ENCODE data around the gene FKBP11. TPM values are rescaled to one million over a fixed set of nuclear protein-coding genes. Genes with fewer than 3 reads are reported as not detected.

The FKBP11 gene
- total and polyA plus RNA-seq, 2 of the 13 experiments (the other 11 are each of a cell fraction or from before 2014, with no cell fraction given): 15.5 to 19.4 TPM

GRCh38 chr12:48940181-48940580, 14.9 kb upstream of the FKBP11 start (continued):
- no peak for TF ChIP-seq ZBTB46 (CRISPR knock-in tag; IDR thresholded peaks at IDR 0.05; ENCODE audit: borderline replicate concordance)
- TF ChIP-seq, protein P1, sequence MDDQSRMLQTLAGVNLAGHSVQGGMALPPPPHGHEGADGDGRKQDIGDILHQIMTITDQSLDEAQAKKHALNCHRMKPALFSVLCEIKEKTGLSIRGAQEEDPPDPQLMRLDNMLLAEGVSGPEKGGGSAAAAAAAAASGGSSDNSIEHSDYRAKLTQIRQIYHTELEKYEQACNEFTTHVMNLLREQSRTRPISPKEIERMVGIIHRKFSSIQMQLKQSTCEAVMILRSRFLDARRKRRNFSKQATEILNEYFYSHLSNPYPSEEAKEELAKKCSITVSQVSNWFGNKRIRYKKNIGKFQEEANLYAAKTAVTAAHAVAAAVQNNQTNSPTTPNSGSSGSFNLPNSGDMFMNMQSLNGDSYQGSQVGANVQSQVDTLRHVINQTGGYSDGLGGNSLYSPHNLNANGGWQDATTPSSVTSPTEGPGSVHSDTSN (CRISPR knock-in tag; IDR thresholded peaks at IDR 0.05; ENCODE audit: borderline replicate concordance): no peak

DNA sequence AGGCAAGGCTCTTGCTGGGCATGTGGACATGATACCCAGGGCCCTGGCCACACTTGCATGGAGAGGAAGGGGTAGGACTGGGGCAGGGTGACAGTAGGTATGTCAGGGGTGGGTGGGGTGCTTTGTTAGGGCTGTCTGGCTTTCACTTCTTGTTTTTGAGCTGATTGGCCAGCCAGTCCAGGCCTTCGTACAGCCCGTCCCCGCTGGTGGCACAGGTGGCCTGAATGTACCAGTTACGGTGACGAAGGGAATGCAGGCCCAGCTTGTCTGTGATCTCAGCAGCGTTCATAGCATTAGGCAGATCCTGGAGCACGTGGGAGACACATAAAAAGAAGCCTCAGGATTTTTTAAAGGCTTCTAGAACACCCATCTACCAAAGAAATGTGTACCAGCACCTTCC, 13.5 kb upstream of the FKBP11 start:
- Histone ChIP-seq H3K27me3 (ENCODE audit: control insufficient read depth in 1 of 2, insufficient read depth in 2 of 2, low read length in 2 of 2) (no peaks in the 10 kb centered on the region), H3K4me2 (ENCODE audit: low read depth, low read length) (no peak overlapping the region), H3K9me3 (ENCODE audit: low read length) (no peaks in the 10 kb centered on the region), H3K4me1 (ENCODE audit: insufficient read depth, low read length) (peaks cover 30% of the 10 kb centered on the region), H3K4me3 (replicated peaks in 1 of 3; ENCODE audit: insufficient read depth in 1 of 3, low read depth in 2 of 3, low read length in 3 of 3) (no peak overlapping the region), H3K36me3 (replicated peaks in 1 of 2; ENCODE audit: control insufficient read depth in 1 of 2, insufficient read depth in 2 of 2, low read length in 2 of 2) (peaks cover 14 to 61% of the 10 kb centered on the region in 2 experiments), H4K20me1 (ENCODE audit: insufficient read depth, low read length) (peaks cover 5% of the 10 kb centered on the region), H3K9ac (ENCODE audit: insufficient read depth, low read depth, low read length) (no peak overlapping the region), H3K79me2 (ENCODE audit: insufficient read depth, low read length) (peaks cover 6% of the 10 kb centered on the region), H3K27ac (ENCODE audit: extremely low read length, insufficient read depth, low read length) (no peak overlapping the region), H2AFZ (ENCODE audit: low read length) (no peak overlapping the region)
- ChIA-PET CTCF (ENCODE audit: low intra/inter-chr PET ratio, low total read pairs) (no interaction called here), POLR2A (no interaction called here)
- intact Hi-C loops (cut with micrococcal nuclease; ENCODE audit: unreplicated experiment): no loop called here
- FAIRE-seq: no peak
- WGBS (ENCODE audit: low lambda C conversion rate): 97% methylated on average over 5 of the region's 7 CpGs
- in situ Hi-C loops (cut with HindIII; ENCODE audit: extremely low pct_ligation_motif_present, low pct_unique_long_range_greater_than_20kb): loop anchor here (5.0 kb wide), 1 partner anchor 87 kb away; the partner anchor contains the start of gene DDX23
- no peak for DNase-seq (ENCODE audit: low spot score)
- no TSS peak for BruUV-seq (replicated peaks)
- ATAC-seq: no peak
- TF ChIP-seq ZNF460 (CRISPR knock-in tag; IDR thresholded peaks at IDR 0.05; ENCODE audit: borderline replicate concordance) (no peak), SMAD9 (CRISPR knock-in tag; IDR thresholded peaks at IDR 0.05) (no peak), ZNF337 (CRISPR knock-in tag; IDR thresholded peaks at IDR 0.05; ENCODE audit: borderline replicate concordance, low read depth) (no peak), NFRKB (IDR thresholded peaks at IDR 0.05) (no peak), FOXK2 (IDR thresholded peaks at IDR 0.05) (no peak), MEIS2 (CRISPR knock-in tag; IDR thresholded peaks at IDR 0.05) (no peak), FOXA3 (CRISPR knock-in tag; IDR thresholded peaks at IDR 0.05) (no peak), POLR2AphosphoS5 (IDR thresholded peaks at IDR 0.05; ENCODE audit: low read depth, low read length) (no peak), DR1 (CRISPR knock-in tag; IDR thresholded peaks at IDR 0.05) (no peak), TOPORS (CRISPR knock-in tag; IDR thresholded peaks at IDR 0.05) (no peak), PPARG (CRISPR knock-in tag; conservative IDR thresholded peaks at IDR 0.05) (no peak), SRF (IDR thresholded peaks at IDR 0.05; ENCODE audit: low read depth, low read length) (no peak), ZNF687 (CRISPR knock-in tag; IDR thresholded peaks at IDR 0.05) (no peak), ZNF121 (CRISPR knock-in tag; IDR thresholded peaks at IDR 0.05) (no peak)
- TF ChIP-seq, protein P2, sequence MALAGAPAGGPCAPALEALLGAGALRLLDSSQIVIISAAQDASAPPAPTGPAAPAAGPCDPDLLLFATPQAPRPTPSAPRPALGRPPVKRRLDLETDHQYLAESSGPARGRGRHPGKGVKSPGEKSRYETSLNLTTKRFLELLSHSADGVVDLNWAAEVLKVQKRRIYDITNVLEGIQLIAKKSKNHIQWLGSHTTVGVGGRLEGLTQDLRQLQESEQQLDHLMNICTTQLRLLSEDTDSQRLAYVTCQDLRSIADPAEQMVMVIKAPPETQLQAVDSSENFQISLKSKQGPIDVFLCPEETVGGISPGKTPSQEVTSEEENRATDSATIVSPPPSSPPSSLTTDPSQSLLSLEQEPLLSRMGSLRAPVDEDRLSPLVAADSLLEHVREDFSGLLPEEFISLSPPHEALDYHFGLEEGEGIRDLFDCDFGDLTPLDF (CRISPR knock-in tag; IDR thresholded peaks at IDR 0.05): no peak
